22Rv1 (cell line): ENCODE measurements around the gene F5.

ENCODE experiments used
- CTCF ChIP-seq: fragments of 450-650 bp; IDR thresholded peaks from 2 replicates; pipeline ENCODE4 v1.5.1; 2017; ENCODE audit warnings: mild to moderate bottlenecking
- ZFX ChIP-seq: fragments of 450-650 bp; IDR thresholded peaks from 2 replicates; pipeline ENCODE4 v1.6.1; 2017; ENCODE audit warnings: antibody characterized with exemption, borderline replicate concordance

DNA sequence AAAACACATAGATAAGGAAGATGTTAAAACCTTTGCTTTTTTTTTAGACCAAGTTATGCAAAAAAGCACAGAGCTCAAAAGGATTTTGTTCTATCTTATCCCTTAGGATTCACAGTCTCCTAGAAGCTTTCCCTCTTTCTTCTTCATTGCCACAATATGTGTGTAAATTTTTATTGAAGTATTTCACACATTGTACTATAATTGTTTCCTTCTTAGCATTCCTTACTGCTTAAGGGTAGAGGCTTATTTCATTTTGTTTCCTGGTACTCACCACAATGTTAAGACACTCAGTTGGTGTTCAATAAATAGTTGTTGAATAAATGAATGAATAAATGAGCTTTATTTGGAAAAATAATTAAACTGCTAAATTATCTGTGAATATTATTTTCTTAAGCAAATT is 70.6 kb downstream of the F5 start:
- TF ChIP-seq CTCF (no peak), ZFX (no peak)
